ENCODE results near the gene HSDL1.

- TF ChIP-seq EZH2 (IDR thresholded peaks at IDR 0.05; ENCODE audit: borderline replicate concordance, low read depth, low read length, severe bottlenecking) = no peak
- TF ChIP-seq CTCF (IDR thresholded peaks at IDR 0.05; ENCODE audit: borderline replicate concordance, extremely low read depth, low read length, poor library complexity, severe bottlenecking) = no peak
These were observed 65.3 kb downstream of the HSDL1 start for GRCh38 chr16:84079664-84080063.
